ENCODE measurements around the gene DPH7.
"Not testable (repeated sequence)": the region's sequence is repeated elsewhere in the genome, so short reads cannot be mapped to it uniquely, and the experiment has no call there.

The DPH7 gene

GRCh38 chr9:137535120-137535428 lies 43.7 kb downstream of the DPH7 start:
- H3K4me3 Mint-ChIP-seq: no peak overlapping the region
- ATAC-seq (ENCODE audit: low read depth): no peak
- peaks cover 5% of the 10 kb centered on the region for H3K9me3 Mint-ChIP-seq
- H3K4me1 Mint-ChIP-seq: peaks cover 11% of the 10 kb centered on the region
- peak overlapping the region; percentile 18 for H3K27ac Mint-ChIP-seq
- H3K27me3 Mint-ChIP-seq: no peaks in the 10 kb centered on the region
- H3K36me3 Mint-ChIP-seq: no peaks in the 10 kb centered on the region
- no peak for DNase-seq (ENCODE audit: low spot score in 2 of 2)

- H3K9me3 Mint-ChIP-seq: peaks cover 5% of the 10 kb centered on the region
- no peak for DNase-seq (ENCODE audit: low spot score in 2 of 2)
- peak overlapping the region; percentile 58 for H3K4me3 Mint-ChIP-seq
- no peaks in the 10 kb centered on the region for H3K27me3 Mint-ChIP-seq
- peaks cover 11% of the 10 kb centered on the region for H3K4me1 Mint-ChIP-seq
- H3K36me3 Mint-ChIP-seq: no peaks in the 10 kb centered on the region
- peak overlapping the region; percentile 18 for H3K27ac Mint-ChIP-seq
- peak; percentile 77 for ATAC-seq (ENCODE audit: low read depth)
Observed at GRCh38 chr9:137534256-137535119, 44.2 kb downstream of the DPH7 start.

DNA sequence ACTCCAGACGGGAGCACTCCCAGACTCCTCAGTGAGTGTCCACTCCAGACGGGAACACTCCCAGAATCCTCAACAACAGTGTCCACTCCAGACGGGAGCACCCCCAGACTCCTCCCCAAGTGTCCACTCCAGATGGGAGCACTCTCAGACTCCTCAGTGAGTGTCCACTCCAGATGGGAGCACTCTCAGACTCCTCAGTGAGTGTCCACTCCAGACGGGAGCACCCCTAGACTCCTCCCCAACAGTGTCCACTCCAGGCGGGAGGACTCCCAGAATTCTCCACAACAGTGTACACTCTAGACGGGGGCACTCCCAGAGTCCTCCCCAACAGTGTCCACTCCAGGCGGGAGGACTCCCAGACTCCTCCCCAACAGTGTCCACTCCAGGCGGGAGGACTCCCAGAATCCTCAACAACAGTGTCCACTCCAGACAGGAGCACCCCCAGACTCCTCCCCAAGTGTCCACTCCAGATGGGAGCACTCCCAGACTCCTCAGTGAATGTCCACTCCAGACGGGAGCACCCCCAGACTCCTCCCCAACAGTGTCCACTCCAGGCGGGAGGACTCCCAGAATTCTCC lies 45.7 kb downstream of the DPH7 start:
- not testable (repeated sequence) for H3K27ac Mint-ChIP-seq; H3K36me3 Mint-ChIP-seq; H3K4me3 Mint-ChIP-seq; H3K9me3 Mint-ChIP-seq; DNase-seq (ENCODE audit: low spot score in 2 of 2); ATAC-seq (ENCODE audit: low read depth); H3K27me3 Mint-ChIP-seq
- peaks cover 11% of the 10 kb centered on the region for H3K4me1 Mint-ChIP-seq

DNA sequence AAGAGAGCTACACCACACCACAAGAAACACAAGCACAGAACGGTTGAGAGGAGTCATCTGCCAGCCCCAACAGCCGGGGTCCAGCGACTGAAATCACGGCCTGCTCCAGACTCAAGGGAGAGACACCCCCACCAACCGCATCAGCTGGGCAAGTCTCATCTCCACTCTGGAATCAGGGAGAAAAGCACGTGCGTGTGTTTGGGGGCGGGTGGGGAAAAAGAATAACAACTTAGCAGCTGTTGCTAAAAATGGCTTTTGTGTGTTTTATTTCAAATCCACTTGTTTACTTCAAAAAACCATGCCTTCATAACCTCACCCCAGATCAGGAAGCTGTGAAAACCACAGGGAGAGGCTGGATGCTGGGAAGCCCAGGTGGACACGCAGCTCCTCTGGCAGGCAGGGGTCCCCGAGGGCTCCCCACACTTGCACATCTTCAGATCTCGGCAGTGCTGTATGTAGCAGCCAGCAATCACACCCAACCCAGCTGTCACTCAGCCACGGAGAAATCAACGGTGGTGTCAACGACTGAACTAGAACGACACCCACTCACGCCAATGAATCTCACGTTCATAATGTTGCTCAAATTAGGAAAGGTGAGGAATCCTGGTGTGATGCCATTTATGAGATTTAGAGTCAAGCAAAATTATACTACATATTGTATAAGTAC lies 47.5 kb downstream of the DPH7 start:
- no peak overlapping the region for H3K27ac Mint-ChIP-seq
- no peak overlapping the region for H3K4me3 Mint-ChIP-seq
- no peaks in the 10 kb centered on the region for H3K27me3 Mint-ChIP-seq
- DNase-seq (ENCODE audit: low spot score in 2 of 2) (no peak), ATAC-seq (ENCODE audit: low read depth) (no peak)
- no peaks in the 10 kb centered on the region for H3K36me3 Mint-ChIP-seq
- H3K9me3 Mint-ChIP-seq: peaks cover 2% of the 10 kb centered on the region
- H3K4me1 Mint-ChIP-seq: peaks cover 6% of the 10 kb centered on the region

GRCh38 chr9:137530331-137530730 lies 48.4 kb downstream of the DPH7 start:
- DNase-seq (ENCODE audit: low spot score in 2 of 2) (no peak), ATAC-seq (ENCODE audit: low read depth) (no peak)
- H3K4me1 Mint-ChIP-seq: peaks cover 6% of the 10 kb centered on the region
- no peaks in the 10 kb centered on the region for H3K9me3 Mint-ChIP-seq
- H3K36me3 Mint-ChIP-seq: no peaks in the 10 kb centered on the region
- no peak overlapping the region for H3K4me3 Mint-ChIP-seq
- H3K27me3 Mint-ChIP-seq: no peaks in the 10 kb centered on the region
- no peak overlapping the region for H3K27ac Mint-ChIP-seq

DNA sequence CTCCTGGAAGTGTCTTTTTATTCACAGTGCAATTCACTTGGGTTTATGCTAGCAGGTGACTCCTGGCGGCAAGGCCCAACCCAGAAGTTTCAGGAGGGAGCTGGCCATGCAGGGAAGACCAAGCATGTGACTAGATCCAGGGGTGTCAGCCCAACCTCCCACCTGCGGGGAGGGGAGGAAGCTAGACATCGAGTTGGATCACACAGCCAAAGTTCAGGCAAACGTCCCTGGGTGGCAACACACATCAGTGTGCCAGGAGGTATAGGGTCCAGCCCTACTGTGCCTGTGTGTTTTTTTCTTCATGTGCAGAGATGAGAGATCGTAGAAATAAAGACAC lies 53.8 kb downstream of the DPH7 start:
- no peaks in the 10 kb centered on the region for H3K27me3 Mint-ChIP-seq
- no peaks in the 10 kb centered on the region for H3K9me3 Mint-ChIP-seq
- peaks cover 4% of the 10 kb centered on the region for H3K4me1 Mint-ChIP-seq
- ATAC-seq (ENCODE audit: low read depth) (no peak), DNase-seq (ENCODE audit: low spot score in 2 of 2) (no peak)
- no peak overlapping the region for H3K4me3 Mint-ChIP-seq
- H3K36me3 Mint-ChIP-seq: peaks cover 2% of the 10 kb centered on the region
- no peak overlapping the region for H3K27ac Mint-ChIP-seq

DNA sequence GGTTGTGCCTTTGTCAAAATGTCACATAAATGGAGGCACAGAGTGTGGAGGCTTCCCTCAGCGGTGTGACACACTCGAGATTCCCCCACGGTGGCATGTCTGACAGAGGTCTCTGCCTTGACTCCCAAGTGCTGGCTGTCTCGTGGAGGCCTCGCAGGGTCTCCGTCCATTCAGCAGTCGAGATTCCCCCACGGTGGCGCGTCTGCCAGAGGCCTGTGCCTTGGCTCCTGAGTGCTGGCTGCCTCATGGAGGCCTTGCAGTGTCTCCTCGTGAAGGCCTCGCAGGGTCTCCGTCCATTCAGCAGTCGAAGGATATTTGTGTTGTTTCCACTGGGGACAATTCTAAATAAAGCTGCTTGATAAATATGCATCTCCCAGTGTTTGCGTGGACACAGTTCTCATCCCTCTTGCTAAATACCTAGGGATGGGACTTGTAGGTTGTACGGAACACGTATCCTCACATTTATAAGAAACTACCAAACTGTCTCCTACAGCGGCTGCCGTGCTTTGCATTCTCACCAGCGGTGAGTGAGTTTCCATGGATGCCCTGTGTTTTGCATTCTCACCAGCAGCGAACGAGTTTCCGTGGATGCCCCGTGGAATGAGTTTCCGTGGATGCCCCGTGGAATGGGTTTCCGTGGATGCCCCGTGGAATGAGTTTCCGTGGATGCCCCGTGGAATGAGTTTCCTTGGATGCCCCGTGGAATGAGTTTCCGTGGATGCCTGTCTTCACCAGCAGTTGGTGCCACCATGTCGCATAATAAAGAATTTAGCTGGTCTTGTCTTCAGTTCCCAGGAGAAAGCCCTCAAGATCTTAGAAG lies 54.4 kb downstream of the DPH7 start:
- no peaks in the 10 kb centered on the region for H3K27me3 Mint-ChIP-seq
- H3K4me1 Mint-ChIP-seq: peaks cover 4% of the 10 kb centered on the region
- H3K36me3 Mint-ChIP-seq: peaks cover 2% of the 10 kb centered on the region
- no peak for DNase-seq (ENCODE audit: low spot score in 2 of 2)
- no peaks in the 10 kb centered on the region for H3K9me3 Mint-ChIP-seq
- no peak overlapping the region for H3K4me3 Mint-ChIP-seq
- no peak overlapping the region for H3K27ac Mint-ChIP-seq
- no peak for ATAC-seq (ENCODE audit: low read depth)

DNA sequence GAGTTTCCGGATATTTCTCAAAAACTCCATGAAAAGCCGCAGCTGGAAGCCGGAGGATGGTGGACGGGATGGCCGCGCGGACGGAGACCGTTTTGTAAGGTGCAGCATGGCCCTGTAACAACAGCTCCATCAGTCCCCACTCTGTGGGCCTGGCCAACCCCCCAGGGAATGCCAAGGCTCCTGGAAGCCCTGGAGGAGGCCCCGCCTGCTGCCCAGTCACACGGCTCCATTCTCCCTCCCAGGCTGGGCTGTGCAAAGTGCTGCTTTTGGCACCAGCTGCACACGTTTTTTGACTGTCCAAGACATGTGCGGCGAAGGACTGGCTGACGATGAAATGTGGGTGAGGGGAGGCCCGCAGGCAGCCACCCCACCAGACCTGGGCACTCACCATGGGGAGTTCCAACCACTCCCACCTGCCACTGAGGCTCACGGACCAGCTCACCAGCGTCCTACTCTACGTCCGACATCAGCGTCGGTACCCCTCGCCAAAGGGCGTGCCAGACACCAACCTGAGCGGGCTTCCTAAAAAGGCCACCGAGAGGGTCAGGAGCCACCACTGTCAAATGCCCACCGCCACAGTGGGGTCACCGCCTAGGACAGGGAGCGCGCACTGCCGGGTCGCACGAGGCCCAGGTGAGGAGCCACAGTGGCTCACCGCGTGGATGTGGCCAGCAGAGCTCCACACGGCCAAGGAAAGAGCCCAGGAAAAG lies 55.8 kb downstream of the DPH7 start:
- H3K4me1 Mint-ChIP-seq: peaks cover 4% of the 10 kb centered on the region
- no peaks in the 10 kb centered on the region for H3K27me3 Mint-ChIP-seq
- ATAC-seq (ENCODE audit: low read depth): no peak
- no peak for DNase-seq (ENCODE audit: low spot score in 2 of 2)
- H3K27ac Mint-ChIP-seq: no peak overlapping the region
- H3K4me3 Mint-ChIP-seq: no peak overlapping the region
- H3K36me3 Mint-ChIP-seq: peaks cover 2% of the 10 kb centered on the region
- no peaks in the 10 kb centered on the region for H3K9me3 Mint-ChIP-seq

DNA sequence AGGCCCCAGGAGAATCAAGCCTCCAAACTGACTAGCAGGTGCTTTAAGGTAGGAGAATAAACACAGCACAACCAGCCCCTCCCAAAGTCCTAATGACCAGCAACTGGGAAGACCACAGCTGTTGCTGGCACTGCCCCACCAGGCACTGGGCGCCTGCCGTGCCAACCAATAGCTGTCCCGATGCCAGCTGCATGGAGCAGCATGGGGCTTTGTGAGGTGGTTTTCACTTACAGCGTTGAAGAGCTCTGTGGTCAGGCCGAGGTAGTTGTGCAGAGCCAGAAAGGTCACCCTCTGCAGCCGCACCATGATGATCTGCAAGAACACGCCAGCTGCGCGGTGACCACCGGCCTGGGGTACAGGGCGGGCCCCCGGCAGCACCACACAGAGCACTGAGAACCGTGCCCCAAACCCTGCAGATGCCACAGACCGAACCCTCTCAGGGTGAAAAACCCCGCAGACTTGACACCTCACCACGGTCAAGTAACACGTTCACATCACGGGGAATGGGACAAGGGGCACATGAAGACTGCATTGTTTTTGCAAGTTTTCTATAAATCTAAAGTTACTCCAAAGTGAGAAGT lies 57.2 kb downstream of the DPH7 start:
- Mint-ChIP-seq H3K27me3 (no peaks in the 10 kb centered on the region), H3K27ac (no peak overlapping the region), H3K36me3 (peaks cover 2% of the 10 kb centered on the region), H3K9me3 (no peaks in the 10 kb centered on the region), H3K4me1 (peaks cover 4% of the 10 kb centered on the region), H3K4me3 (no peak overlapping the region)
- ATAC-seq (ENCODE audit: low read depth) (no peak), DNase-seq (ENCODE audit: low spot score in 2 of 2) (no peak)

DNA sequence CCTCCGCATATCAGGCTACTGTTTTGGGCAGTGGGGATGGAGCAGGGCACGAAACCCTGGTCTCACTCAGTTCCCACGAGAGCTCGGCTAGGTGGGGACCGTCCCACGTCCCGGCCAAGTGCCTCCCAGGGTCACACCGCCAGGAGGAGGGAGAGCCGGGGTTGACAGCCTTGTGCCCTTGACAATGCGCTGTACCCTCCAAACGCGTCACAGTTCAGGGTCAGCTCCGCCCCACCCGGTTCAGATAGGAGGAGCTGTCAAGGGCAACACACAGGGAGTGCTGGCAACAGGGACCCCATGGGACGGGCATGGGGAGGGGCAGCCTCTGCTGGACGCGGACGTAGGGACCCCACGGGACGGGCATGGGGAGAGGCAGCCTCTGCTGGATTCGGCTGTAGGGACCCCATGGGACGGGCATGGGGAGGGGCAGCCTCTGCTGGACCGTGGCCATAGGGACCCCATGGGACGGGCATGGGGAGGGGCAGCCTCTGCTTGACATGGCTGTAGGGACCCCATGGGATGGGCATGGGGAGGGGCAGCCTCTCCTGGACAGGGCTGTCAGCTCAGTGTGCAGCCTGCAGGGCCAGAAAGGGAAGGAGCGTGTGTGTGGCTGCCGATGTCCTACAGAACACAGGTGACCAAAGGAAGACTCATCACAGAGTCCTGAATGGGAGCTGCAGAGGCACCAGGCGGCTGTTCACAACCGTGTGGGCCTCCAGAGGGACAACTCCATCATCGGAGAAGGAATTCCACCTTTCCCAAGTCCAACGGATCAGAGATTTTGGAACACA lies 57.9 kb downstream of the DPH7 start:
- peaks cover 4% of the 10 kb centered on the region for H3K4me1 Mint-ChIP-seq
- DNase-seq (ENCODE audit: low spot score in 2 of 2) (no peak), ATAC-seq (ENCODE audit: low read depth) (no peak)
- H3K27me3 Mint-ChIP-seq: no peaks in the 10 kb centered on the region
- no peaks in the 10 kb centered on the region for H3K9me3 Mint-ChIP-seq
- H3K27ac Mint-ChIP-seq: no peak overlapping the region
- H3K36me3 Mint-ChIP-seq: peaks cover 2% of the 10 kb centered on the region
- H3K4me3 Mint-ChIP-seq: no peak overlapping the region

DNA sequence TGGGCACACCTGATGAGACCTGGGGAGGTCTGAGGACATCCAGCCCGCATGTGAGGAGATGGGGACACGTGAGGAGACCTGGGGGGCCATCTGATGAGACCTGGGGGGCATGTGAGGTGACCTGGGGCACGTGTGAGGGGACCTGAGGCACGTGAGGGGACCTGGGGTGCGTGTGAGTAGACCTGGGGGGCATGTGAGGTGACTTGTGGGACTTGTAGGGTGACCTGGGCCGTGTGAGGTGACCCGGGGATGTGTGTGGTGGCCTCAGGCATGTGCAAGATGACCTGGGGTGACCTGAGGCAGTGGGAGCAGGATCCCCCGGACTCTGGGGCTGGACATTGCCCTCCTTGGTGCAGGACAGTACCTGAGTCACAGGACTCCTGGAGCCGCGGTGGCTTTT lies 59.2 kb downstream of the DPH7 start:
- Mint-ChIP-seq H3K4me1 (no peaks in the 10 kb centered on the region), H3K27ac (no peak overlapping the region), H3K9me3 (no peaks in the 10 kb centered on the region), H3K36me3 (peaks cover 2% of the 10 kb centered on the region), H3K4me3 (no peak overlapping the region), H3K27me3 (no peaks in the 10 kb centered on the region)
- DNase-seq (ENCODE audit: low spot score in 2 of 2) (no peak), ATAC-seq (ENCODE audit: low read depth) (no peak)

GRCh38 chr9:137518661-137519459 lies 59.9 kb downstream of the DPH7 start:
- ATAC-seq (ENCODE audit: low read depth); DNase-seq (ENCODE audit: low spot score in 2 of 2); H3K27ac Mint-ChIP-seq; H3K9me3 Mint-ChIP-seq; H3K4me3 Mint-ChIP-seq; H3K27me3 Mint-ChIP-seq; H3K36me3 Mint-ChIP-seq; H3K4me1 Mint-ChIP-seq: not testable (repeated sequence)

Measured in memory B cell (primary cell).